HepG2 (cell line): Measurements from ENCODE around the gene ATG7. TPM values are rescaled to one million over a fixed set of nuclear protein-coding genes. Genes with fewer than 3 reads are reported as not detected.

ENCODE experiments used
- ATAC-seq: fragments of 200-7000 bp; cut with Tn5 transposase; 3 replicates; pipeline ENCODE4 v1.9.1; 2020; ENCODE audit warnings: mild to moderate bottlenecking, moderate library complexity
- BruUV-seq: library from RNA; stranded (reverse); fragments of 400-500 nt; replicated peaks from 2 replicates; lab custom pipeline; 2021; lab: Mats Ljungman, UMichigan
- CTCF ChIA-PET: fragments of 300-600 bp; formaldehyde crosslinking; extraction: SDS; loops from one replicate; lab custom pipeline; 2021; ENCODE audit warnings: low total read pairs, inconsistent platforms, low intra/inter-chr PET ratio; lab: Yijun Ruan, JAX
- POLR2A ChIA-PET: fragments of 350-600 bp; sonication (Branson Sonifier 250); formaldehyde crosslinking; loops from one replicate; lab custom pipeline; 2020; ENCODE audit warnings: antibody characterized with exemption, inconsistent platforms; lab: Yijun Ruan, JAX
- DNase-seq: peaks from one replicate; pipeline ENCODE4 v3.0.0-alpha.2; 2015; ENCODE audit warnings: low spot score
- FAIRE-seq: peaks from 3 replicates; lab custom pipeline; 2011; peaks lifted over from hg19 to GRCh38; lab: Jason Lieb, UNC
- H2AFZ ChIP-seq: one replicate; pipeline ENCODE4 v1.6.1; 2011; ENCODE audit warnings: low read length, inconsistent platforms
- H3K27ac ChIP-seq: fragments of 300-600 bp; 3 replicates; pipeline ENCODE4 v1.8.0; 2011; ENCODE audit warnings: mixed run types, mild to moderate bottlenecking, mixed read lengths, low read length, inconsistent platforms; ENCODE audit not compliant: insufficient read depth; ENCODE audit errors: extremely low read length
- H3K27me3 ChIP-seq, 2 experiments: fragments of 200-600 bp in 1 of 2; 2 replicates in 1 of 2; 3 replicates in 1 of 2; pipeline versions ENCODE4 v1.6.0 to v1.8.0; 2011; ENCODE audit warnings: low read length in 2 of 2, mild to moderate bottlenecking in 2 of 2, moderate library complexity in 2 of 2, inconsistent platforms in 1 of 2; ENCODE audit not compliant: insufficient read depth in 2 of 2, control insufficient read depth in 1 of 2
- H3K36me3 ChIP-seq, 2 experiments: fragments of 200-600 bp in 1 of 2; replicated peaks in 1 of 2; 2 replicates in 1 of 2; 3 replicates in 1 of 2; pipeline versions ENCODE4 v1.5.1 to v1.8.0; 2011; ENCODE audit warnings: low read length in 2 of 2, inconsistent platforms in 1 of 2; ENCODE audit not compliant: insufficient read depth in 2 of 2, control insufficient read depth in 1 of 2
- H3K4me1 ChIP-seq: 2 replicates; pipeline ENCODE4 v1.5.1; 2012; ENCODE audit warnings: low read length, inconsistent platforms; ENCODE audit not compliant: insufficient read depth
- H3K4me2 ChIP-seq: 2 replicates; pipeline ENCODE4 v1.6.0; 2011; ENCODE audit warnings: low read depth, low read length, inconsistent platforms
- H3K4me3 ChIP-seq, 3 experiments: fragments of 200-600 bp in 1 of 3; sonication (generic), shearing (Covaris generic) in 1 of 3; replicated peaks in 1 of 3; 2 replicates each; pipeline ENCODE4 v1.5.1; 2011 to 2016; ENCODE audit warnings: low read length in 3 of 3, inconsistent platforms in 2 of 3, low read depth in 2 of 3, mild to moderate bottlenecking in 2 of 3, control low read depth in 1 of 3, mixed read lengths in 1 of 3; ENCODE audit not compliant: insufficient read depth in 1 of 3
- H3K79me2 ChIP-seq: one replicate; pipeline ENCODE4 v1.6.1; 2011; ENCODE audit warnings: low read length, inconsistent platforms; ENCODE audit not compliant: insufficient read depth
- H3K9ac ChIP-seq: 2 replicates; pipeline ENCODE4 v1.6.0; 2011; ENCODE audit warnings: mild to moderate bottlenecking, low read depth, low read length, inconsistent platforms; ENCODE audit not compliant: insufficient read depth
- H3K9me3 ChIP-seq: 2 replicates; pipeline ENCODE4 v1.5.1; 2012; ENCODE audit warnings: mild to moderate bottlenecking, low read length
- H4K20me1 ChIP-seq: 2 replicates; pipeline ENCODE4 v1.6.0; 2011; ENCODE audit warnings: inconsistent platforms, mild to moderate bottlenecking, low read length, moderate library complexity; ENCODE audit not compliant: insufficient read depth
- HMG20B ChIP-seq: conservative IDR thresholded peaks from 2 replicates; pipeline ENCODE4 v1.6.1; 2016; ENCODE audit warnings: missing genetic modification reagents, missing compliant biosample characterization
- NCOA5 ChIP-seq: sonication (generic); formaldehyde crosslinking; IDR thresholded peaks from 2 replicates; pipeline ENCODE4 v1.4.0; 2020; ENCODE audit warnings: missing genetic modification reagents
- NFYC ChIP-seq: IDR thresholded peaks from 2 replicates; pipeline ENCODE4 v1.6.1; 2016; ENCODE audit warnings: missing genetic modification reagents, missing compliant biosample characterization
- TCF12 ChIP-seq, 2 experiments: fragments of 450-650 bp in 1 of 2; sonication (generic) in 1 of 2; formaldehyde crosslinking in 1 of 2; IDR thresholded peaks; 2 replicates each; pipeline versions ENCODE4 v1.6.1 to v1.8.0; 2017 to 2022; ENCODE audit warnings: antibody characterized with exemption in 1 of 2, mild to moderate bottlenecking in 1 of 2, missing genetic modification reagents in 1 of 2, moderate library complexity in 1 of 2
- ZC3H13 ChIP-seq: sonication (generic); formaldehyde crosslinking; IDR thresholded peaks from 2 replicates; pipeline ENCODE4 v1.8.1; 2023; ENCODE audit warnings: mild to moderate bottlenecking, missing genetic modification reagents, moderate library complexity
- ZNF7 ChIP-seq: IDR thresholded peaks from 2 replicates; pipeline ENCODE4 v1.6.1; 2016; ENCODE audit warnings: missing biosample characterization, missing genetic modification reagents
- WGBS: methylation state at CpG from one replicate; pipeline ENCODE4 v1.1.6; 2017; ENCODE audit warnings: low lambda C conversion rate; 5-methylcytosine and 5-hydroxymethylcytosine counted together
- in situ Hi-C: cut with HindIII; loops from 2 replicates; pipeline ENCODE4 v1.10.0; 2017; ENCODE audit warnings: low pct_unique_long_range_greater_than_20kb; ENCODE audit not compliant: extremely low pct_ligation_motif_present
- intact Hi-C: fragments of 100-400 bp; cut with micrococcal nuclease; formaldehyde crosslinking; loops from one replicate; pipeline ENCODE4 v1.10.0; 2022; ENCODE audit not compliant: unreplicated experiment
- polyA plus RNA-seq, 8 experiments: library from polyadenylated mRNA; depleted of rRNA in 3 of 8; stranded (reverse) in 7 of 8; unstranded in 1 of 8; fragments of >200 nt; fragmentation: Illumina TruSeq in 4 of 8; extraction: Trizol in 4 of 8; gene quantifications; 2 replicates each; pipeline versions ENCODE4 v1.2.1 to v1.2.3, GENCODE V29; 2011 to 2016; ENCODE audit warnings: low read depth in 4 of 8, missing spikeins in 1 of 8, mixed read lengths in 1 of 8; ENCODE audit not compliant: insufficient read depth in 1 of 8
- total RNA-seq, 5 experiments: library from RNA; depleted of rRNA; stranded (reverse); fragments of >200 nt; fragmentation: Illumina TruSeq; extraction: Trizol; gene quantifications; 2 replicates each; pipeline ENCODE4 v1.2.3, GENCODE V29; 2016; ENCODE audit warnings: low read depth in 1 of 5
- TF ChIP-seq, protein P1 (sequence below): sonication (generic); formaldehyde crosslinking; IDR thresholded peaks from 2 replicates; pipeline ENCODE4 v1.4.0; 2020; ENCODE audit warnings: mild to moderate bottlenecking, missing genetic modification reagents
- TF ChIP-seq, protein P2 (sequence below): sonication (generic); formaldehyde crosslinking; conservative IDR thresholded peaks from 2 replicates; pipeline ENCODE4 v1.4.0; 2020; ENCODE audit warnings: missing genetic modification reagents
- TF ChIP-seq, protein P3 (sequence below): IDR thresholded peaks from 2 replicates; pipeline ENCODE4 v1.6.1; 2016; ENCODE audit warnings: mild to moderate bottlenecking
- TF ChIP-seq, protein P4 (sequence below): sonication (generic); formaldehyde crosslinking; IDR thresholded peaks from 2 replicates; pipeline ENCODE4 v1.4.0; 2020; ENCODE audit warnings: missing genetic modification reagents, borderline replicate concordance

The ATG7 gene
- total and polyA plus RNA-seq, 2 of the 13 experiments (the other 11 are each of a cell fraction or from before 2014, with no cell fraction given) = 7.8 to 22.1 TPM

DNA sequence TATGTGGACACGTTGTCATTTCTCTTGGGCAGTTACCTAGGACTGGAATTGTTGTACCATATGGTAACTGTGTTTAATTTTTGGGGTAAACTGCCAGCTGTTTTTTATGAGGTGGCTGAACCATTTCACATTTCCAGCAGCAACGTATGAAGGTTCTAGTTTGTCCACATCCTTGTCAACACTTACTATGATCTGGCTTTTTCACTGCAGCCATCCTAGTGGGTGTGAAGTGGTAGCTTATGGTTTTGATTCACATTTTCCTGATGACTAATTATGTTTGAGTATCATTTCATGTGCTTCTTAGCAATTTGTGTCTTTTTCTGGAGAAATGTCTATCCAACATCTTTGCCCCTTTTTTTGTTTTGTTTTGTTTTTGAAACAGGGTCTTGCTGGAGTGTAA lies 275.3 kb downstream of the ATG7 start:
- Histone ChIP-seq H3K4me3 (no peak overlapping the region), H3K27me3 (no peaks in the 10 kb centered on the region), H3K9ac (no peak overlapping the region)
- BruUV-seq = no TSS peak
- no peak for ATAC-seq
- FAIRE-seq = no peak
- TF ChIP-seq HMG20B (CRISPR knock-in tag) (no peak), ZNF7 (peak; percentile 89)
- TF ChIP-seq, all 625 proteins: peak for 1
- Histone ChIP-seq H2AFZ (no peak overlapping the region), H3K9me3 (no peaks in the 10 kb centered on the region), H3K4me2 (no peak overlapping the region), H3K36me3 (no peaks in the 10 kb centered on the region; a peak in 1 of 5 replicates), H3K27ac (no peak overlapping the region), H3K4me1 (peaks cover 12% of the 10 kb centered on the region), H4K20me1 (no peaks in the 10 kb centered on the region), H3K79me2 (no peaks in the 10 kb centered on the region)
- intact Hi-C loops (no loop called here), in situ Hi-C loops (no loop called here)
- ChIA-PET CTCF (no interaction called here), POLR2A (no interaction called here)
- DNase-seq = no peak
- WGBS = 97% methylated on average over 2 of the region's 2 CpGs

DNA sequence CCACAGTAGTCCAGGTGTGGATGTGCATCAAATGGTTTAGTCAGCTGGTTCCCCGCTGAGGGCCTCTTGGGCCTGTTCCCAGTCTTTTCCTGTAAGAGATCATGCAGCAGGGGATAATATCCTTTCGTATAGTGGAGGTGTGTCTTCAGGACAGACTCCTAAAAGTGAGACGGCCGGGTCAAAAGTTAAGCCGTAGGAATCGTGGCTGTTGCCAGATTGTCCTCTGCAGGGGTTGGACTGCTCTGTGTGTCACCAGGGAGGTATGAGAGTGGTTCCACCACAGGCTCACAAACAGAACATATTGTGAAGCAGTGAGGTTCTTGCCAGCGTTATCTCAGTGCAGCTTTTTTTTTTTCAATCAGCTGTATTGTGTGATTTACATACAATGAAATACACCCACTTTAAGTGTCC lies 276.5 kb downstream of the ATG7 start:
- no peaks in the 10 kb centered on the region for H3K27me3 ChIP-seq
- peaks cover 12% of the 10 kb centered on the region for H3K4me1 ChIP-seq
- DNase-seq = no peak
- 93% methylated on average over 7 of the region's 7 CpGs for WGBS
- intact Hi-C loops = no loop called here
- no peaks in the 10 kb centered on the region for H3K79me2 ChIP-seq
- ChIA-PET POLR2A (no interaction called here), CTCF (no interaction called here)
- no TSS peak for BruUV-seq
- H3K9me3 ChIP-seq = no peaks in the 10 kb centered on the region
- H3K27ac ChIP-seq = no peak overlapping the region
- H4K20me1 ChIP-seq = 0 out of 2 replicates have a peak, but pooled peaks cover 5% of the 10 kb centered on the region
- peaks cover 0 to 3% of the 10 kb centered on the region in 2 experiments; a peak in 2 of 5 replicates for H3K36me3 ChIP-seq
- in situ Hi-C loops = no loop called here
- no peak overlapping the region for H3K4me2 ChIP-seq
- ATAC-seq = no peak
- no peak overlapping the region for H3K4me3 ChIP-seq
- no peak overlapping the region for H2AFZ ChIP-seq
- FAIRE-seq = no peak
- H3K9ac ChIP-seq = no peak overlapping the region
- TF ChIP-seq, protein P1, sequence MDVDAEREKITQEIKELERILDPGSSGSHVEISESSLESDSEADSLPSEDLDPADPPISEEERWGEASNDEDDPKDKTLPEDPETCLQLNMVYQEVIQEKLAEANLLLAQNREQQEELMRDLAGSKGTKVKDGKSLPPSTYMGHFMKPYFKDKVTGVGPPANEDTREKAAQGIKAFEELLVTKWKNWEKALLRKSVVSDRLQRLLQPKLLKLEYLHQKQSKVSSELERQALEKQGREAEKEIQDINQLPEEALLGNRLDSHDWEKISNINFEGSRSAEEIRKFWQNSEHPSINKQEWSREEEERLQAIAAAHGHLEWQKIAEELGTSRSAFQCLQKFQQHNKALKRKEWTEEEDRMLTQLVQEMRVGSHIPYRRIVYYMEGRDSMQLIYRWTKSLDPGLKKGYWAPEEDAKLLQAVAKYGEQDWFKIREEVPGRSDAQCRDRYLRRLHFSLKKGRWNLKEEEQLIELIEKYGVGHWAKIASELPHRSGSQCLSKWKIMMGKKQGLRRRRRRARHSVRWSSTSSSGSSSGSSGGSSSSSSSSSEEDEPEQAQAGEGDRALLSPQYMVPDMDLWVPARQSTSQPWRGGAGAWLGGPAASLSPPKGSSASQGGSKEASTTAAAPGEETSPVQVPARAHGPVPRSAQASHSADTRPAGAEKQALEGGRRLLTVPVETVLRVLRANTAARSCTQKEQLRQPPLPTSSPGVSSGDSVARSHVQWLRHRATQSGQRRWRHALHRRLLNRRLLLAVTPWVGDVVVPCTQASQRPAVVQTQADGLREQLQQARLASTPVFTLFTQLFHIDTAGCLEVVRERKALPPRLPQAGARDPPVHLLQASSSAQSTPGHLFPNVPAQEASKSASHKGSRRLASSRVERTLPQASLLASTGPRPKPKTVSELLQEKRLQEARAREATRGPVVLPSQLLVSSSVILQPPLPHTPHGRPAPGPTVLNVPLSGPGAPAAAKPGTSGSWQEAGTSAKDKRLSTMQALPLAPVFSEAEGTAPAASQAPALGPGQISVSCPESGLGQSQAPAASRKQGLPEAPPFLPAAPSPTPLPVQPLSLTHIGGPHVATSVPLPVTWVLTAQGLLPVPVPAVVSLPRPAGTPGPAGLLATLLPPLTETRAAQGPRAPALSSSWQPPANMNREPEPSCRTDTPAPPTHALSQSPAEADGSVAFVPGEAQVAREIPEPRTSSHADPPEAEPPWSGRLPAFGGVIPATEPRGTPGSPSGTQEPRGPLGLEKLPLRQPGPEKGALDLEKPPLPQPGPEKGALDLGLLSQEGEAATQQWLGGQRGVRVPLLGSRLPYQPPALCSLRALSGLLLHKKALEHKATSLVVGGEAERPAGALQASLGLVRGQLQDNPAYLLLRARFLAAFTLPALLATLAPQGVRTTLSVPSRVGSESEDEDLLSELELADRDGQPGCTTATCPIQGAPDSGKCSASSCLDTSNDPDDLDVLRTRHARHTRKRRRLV (CRISPR knock-in tag) = no peak
- TF ChIP-seq, protein P2, sequence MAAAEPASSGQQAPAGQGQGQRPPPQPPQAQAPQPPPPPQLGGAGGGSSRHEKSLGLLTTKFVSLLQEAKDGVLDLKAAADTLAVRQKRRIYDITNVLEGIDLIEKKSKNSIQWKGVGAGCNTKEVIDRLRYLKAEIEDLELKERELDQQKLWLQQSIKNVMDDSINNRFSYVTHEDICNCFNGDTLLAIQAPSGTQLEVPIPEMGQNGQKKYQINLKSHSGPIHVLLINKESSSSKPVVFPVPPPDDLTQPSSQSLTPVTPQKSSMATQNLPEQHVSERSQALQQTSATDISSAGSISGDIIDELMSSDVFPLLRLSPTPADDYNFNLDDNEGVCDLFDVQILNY (CRISPR knock-in tag) = no peak
- TF ChIP-seq, protein P3, sequence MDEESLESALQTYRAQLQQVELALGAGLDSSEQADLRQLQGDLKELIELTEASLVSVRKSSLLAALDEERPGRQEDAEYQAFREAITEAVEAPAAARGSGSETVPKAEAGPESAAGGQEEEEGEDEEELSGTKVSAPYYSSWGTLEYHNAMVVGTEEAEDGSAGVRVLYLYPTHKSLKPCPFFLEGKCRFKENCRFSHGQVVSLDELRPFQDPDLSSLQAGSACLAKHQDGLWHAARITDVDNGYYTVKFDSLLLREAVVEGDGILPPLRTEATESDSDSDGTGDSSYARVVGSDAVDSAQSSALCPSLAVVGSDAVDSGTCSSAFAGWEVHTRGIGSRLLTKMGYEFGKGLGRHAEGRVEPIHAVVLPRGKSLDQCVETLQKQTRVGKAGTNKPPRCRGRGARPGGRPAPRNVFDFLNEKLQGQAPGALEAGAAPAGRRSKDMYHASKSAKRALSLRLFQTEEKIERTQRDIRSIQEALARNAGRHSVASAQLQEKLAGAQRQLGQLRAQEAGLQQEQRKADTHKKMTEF (CRISPR knock-in tag) = no peak
- TF ChIP-seq NFYC (no peak), ZC3H13 (CRISPR knock-in tag) (no peak), NCOA5 (no peak), TCF12 (IDR thresholded peaks at IDR 0.05) (no peak), TCF12 (CRISPR knock-in tag; IDR thresholded peaks at IDR 0.05) (no peak)
- TF ChIP-seq, protein P4, sequence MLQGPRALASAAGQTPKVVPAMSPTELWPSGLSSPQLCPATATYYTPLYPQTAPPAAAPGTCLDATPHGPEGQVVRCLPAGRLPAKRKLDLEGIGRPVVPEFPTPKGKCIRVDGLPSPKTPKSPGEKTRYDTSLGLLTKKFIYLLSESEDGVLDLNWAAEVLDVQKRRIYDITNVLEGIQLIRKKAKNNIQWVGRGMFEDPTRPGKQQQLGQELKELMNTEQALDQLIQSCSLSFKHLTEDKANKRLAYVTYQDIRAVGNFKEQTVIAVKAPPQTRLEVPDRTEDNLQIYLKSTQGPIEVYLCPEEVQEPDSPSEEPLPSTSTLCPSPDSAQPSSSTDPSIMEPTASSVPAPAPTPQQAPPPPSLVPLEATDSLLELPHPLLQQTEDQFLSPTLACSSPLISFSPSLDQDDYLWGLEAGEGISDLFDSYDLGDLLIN = no peak
